ENCODE results near the gene TXNDC11. TPM values are rescaled to one million over a fixed set of nuclear protein-coding genes. Genes with fewer than 3 reads are reported as not detected.

The TXNDC11 gene
- total RNA-seq, 1 experiment from 2014 or later, result 30.9 TPM

GRCh38 chr16:11666103-11667055, 76.3 kb downstream of the TXNDC11 start:
- Histone ChIP-seq H3K4me3 (no peak overlapping the region), H3K27ac (no peak overlapping the region), H3F3A (ENCODE audit: insufficient read depth, low read depth) (peaks cover 13% of the 10 kb centered on the region), H3K36me3 (ENCODE audit: low read depth) (no peaks in the 10 kb centered on the region), H3K27me3 (ENCODE audit: insufficient read depth, low read depth) (no peaks in the 10 kb centered on the region), H2AFZ (no peak overlapping the region), H3K4me1 (replicated peaks; ENCODE audit: insufficient read depth) (no peaks in the 10 kb centered on the region), H3K79me2 (ENCODE audit: low read depth) (no peaks in the 10 kb centered on the region), H3K9me2 (ENCODE audit: insufficient read depth) (no peaks in the 10 kb centered on the region), H4K20me1 (ENCODE audit: insufficient read depth) (no peaks in the 10 kb centered on the region), H3K4me2 (no peak overlapping the region), H3K9me3 (ENCODE audit: insufficient read depth, low read depth) (no peaks in the 10 kb centered on the region)
- no peak for DNase-seq
- no TSS peak for BruUV-seq (replicated peaks)
- intact Hi-C loops (cut with micrococcal nuclease; ENCODE audit: unreplicated experiment), result loop anchor here (5.0 kb wide), 1 partner anchor 134 kb away; no protein-coding TSS in a partner anchor
- ChIA-PET CTCF (no interaction called here), POLR2A (ENCODE audit: unreplicated experiment) (interaction anchor here (0.6 kb wide), 1 partner anchor 88 kb away, joined by 4 read pairs; no protein-coding TSS in a partner anchor)
- TF ChIP-seq EZH2 (IDR thresholded peaks at IDR 0.05; ENCODE audit: low read depth) (no peak), CTCF (conservative IDR thresholded peaks at IDR 0.05) (no peak)

- H3K79me2 ChIP-seq (ENCODE audit: low read depth), result no peaks in the 10 kb centered on the region
- H3K4me2 ChIP-seq, result no peak overlapping the region
- BruUV-seq (replicated peaks), result no TSS peak
- CTCF ChIA-PET, result no interaction called here
- intact Hi-C loops (cut with micrococcal nuclease; ENCODE audit: unreplicated experiment), result loop anchor here (5.0 kb wide), 1 partner anchor 133 kb away; no protein-coding TSS in a partner anchor
- H3K4me1 ChIP-seq (replicated peaks; ENCODE audit: insufficient read depth), result no peaks in the 10 kb centered on the region
- POLR2A ChIA-PET (ENCODE audit: unreplicated experiment), result interaction anchor here (0.6 kb wide), 2 partner anchors 266 to 483 kb away, joined by 4 to 8 read pairs; no protein-coding TSS in a partner anchor
- H3F3A ChIP-seq (ENCODE audit: insufficient read depth, low read depth), result peaks cover 13% of the 10 kb centered on the region
- no peaks in the 10 kb centered on the region for H3K27me3 ChIP-seq (ENCODE audit: insufficient read depth, low read depth)
- H3K9me2 ChIP-seq (ENCODE audit: insufficient read depth), result no peaks in the 10 kb centered on the region
- no peaks in the 10 kb centered on the region for H3K36me3 ChIP-seq (ENCODE audit: low read depth)
- no peak overlapping the region for H2AFZ ChIP-seq
- H3K4me3 ChIP-seq, result no peak overlapping the region
- no peak for DNase-seq
- H3K9me3 ChIP-seq (ENCODE audit: insufficient read depth, low read depth), result no peaks in the 10 kb centered on the region
- TF ChIP-seq EZH2 (IDR thresholded peaks at IDR 0.05; ENCODE audit: low read depth), result no peak
- TF ChIP-seq CTCF (conservative IDR thresholded peaks at IDR 0.05), result no peak
- no peak overlapping the region for H3K27ac ChIP-seq
- H4K20me1 ChIP-seq (ENCODE audit: insufficient read depth), result no peaks in the 10 kb centered on the region
Observed at GRCh38 chr16:11665071-11665491, 77.6 kb downstream of the TXNDC11 start.

GRCh38 chr16:11662582-11662981, 80.1 kb downstream of the TXNDC11 start:
- Histone ChIP-seq H3K27me3 (ENCODE audit: insufficient read depth, low read depth) (no peaks in the 10 kb centered on the region), H3K4me1 (replicated peaks; ENCODE audit: insufficient read depth) (no peaks in the 10 kb centered on the region), H3F3A (ENCODE audit: insufficient read depth, low read depth) (peaks cover 13% of the 10 kb centered on the region), H3K4me2 (no peak overlapping the region), H4K20me1 (ENCODE audit: insufficient read depth) (no peaks in the 10 kb centered on the region), H3K4me3 (no peak overlapping the region), H3K9me2 (ENCODE audit: insufficient read depth) (no peaks in the 10 kb centered on the region), H3K79me2 (ENCODE audit: low read depth) (no peaks in the 10 kb centered on the region), H3K27ac (no peak overlapping the region), H3K9me3 (ENCODE audit: insufficient read depth, low read depth) (no peaks in the 10 kb centered on the region), H2AFZ (no peak overlapping the region), H3K36me3 (ENCODE audit: low read depth) (no peaks in the 10 kb centered on the region)
- TF ChIP-seq EZH2 (IDR thresholded peaks at IDR 0.05; ENCODE audit: low read depth) (no peak), CTCF (conservative IDR thresholded peaks at IDR 0.05) (no peak)
- POLR2A ChIA-PET (ENCODE audit: unreplicated experiment), result no interaction called here
- CTCF ChIA-PET, result interaction anchor here (0.6 kb wide), 1 partner anchor 229 kb away, joined by 3 read pairs; no protein-coding TSS in a partner anchor
- no peak for DNase-seq
- BruUV-seq (replicated peaks), result no TSS peak
- intact Hi-C loops (cut with micrococcal nuclease; ENCODE audit: unreplicated experiment), result no loop called here

Measured in PC-9 (cell line).